ENCODE results near the gene CACTIN.
"Not testable (repeated sequence)": the region's sequence is repeated elsewhere in the genome, so short reads cannot be mapped to it uniquely, and the experiment has no call there.

Gene CACTIN

GRCh38 chr19:3632739-3633558, 6.4 kb upstream of the CACTIN start:
- no peak for DNase-seq (ENCODE audit: extremely low read depth in 1 of 2, low read depth in 1 of 2)

DNA sequence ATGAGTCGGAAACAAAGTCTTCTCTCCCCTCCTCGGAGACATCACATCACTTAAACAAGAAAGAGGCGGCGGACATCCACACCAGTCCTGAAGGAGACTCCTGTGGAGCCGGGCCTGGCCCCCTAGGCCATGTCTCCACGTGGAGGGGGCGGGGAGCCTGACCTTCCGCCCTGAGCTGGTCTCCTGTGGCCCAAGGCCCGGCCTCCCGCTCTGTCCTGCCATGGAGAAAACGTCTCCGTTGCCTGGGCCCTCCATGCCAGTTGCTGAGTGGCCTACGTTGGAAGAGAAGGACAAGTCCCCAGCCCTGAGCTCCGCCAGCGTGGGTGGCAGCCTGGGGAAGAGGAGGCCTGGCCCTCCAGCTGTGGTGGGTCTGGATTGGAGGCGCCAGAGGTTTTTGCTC, 5.5 kb upstream of the CACTIN start:
- no peak for DNase-seq (ENCODE audit: extremely low read depth in 1 of 2, low read depth in 1 of 2)

DNA sequence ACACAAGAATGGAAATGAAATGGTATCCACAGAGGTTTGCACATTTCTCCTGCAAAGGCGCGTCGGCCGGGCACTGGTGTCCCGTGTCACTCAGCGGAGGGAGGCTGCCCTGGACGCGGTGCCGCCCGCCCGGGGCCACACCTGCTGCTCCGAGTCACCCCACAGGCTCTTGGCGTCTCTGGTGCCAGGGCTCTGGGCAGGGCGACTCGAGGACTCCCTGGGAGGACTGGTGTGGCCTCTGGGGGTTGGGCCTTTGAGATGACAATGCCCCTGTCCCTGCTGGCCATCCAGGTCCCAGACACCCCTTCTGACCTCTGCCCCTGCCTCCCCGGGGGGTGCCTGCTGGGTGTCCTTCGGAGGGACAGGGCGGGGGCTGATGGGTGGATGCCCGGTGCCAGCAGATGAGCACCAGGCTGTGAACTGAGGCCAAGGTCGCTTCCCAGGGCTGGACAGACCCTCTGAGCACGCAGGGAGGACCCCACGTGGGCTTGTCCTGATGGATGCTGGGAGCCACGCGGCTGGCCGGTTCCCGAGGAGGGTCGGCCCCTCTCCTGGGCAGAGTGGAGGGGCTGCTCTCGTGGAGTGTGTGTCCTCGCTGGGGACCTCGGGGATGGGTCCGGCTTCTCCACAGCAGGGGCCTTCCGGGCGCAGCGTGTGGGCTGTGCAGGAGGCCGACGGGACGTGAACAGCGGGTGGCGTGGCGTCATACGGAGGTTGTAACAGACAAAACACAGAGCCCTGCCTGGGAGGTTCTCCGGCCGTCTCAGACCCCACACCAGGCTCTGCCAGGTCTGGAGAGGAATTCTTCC, 4.7 kb upstream of the CACTIN start:
- no peak for DNase-seq (ENCODE audit: extremely low read depth in 1 of 2, low read depth in 1 of 2)

DNA sequence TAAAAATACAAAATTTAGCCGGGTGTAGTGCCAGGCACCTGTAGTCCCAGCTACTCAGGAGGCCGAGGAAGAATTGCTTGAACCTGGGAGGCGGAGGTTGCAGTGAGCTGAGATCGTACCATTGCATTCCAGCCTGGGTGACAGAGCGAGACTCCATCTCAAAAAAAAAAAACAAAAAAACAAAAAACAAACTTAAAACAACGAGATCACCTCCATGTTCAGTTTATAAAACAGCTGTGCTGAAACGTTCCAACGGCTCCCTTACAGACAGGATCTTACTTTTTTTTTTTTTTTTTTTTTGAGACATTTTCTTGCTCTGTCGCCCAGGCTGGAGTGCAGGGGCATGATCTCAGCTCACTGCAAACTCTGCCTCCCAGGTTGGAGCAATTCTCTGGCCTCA, 2.2 kb upstream of the CACTIN start:
- DNase-seq (ENCODE audit: extremely low read depth in 1 of 2, low read depth in 1 of 2): not testable (repeated sequence)

- no peak for DNase-seq (ENCODE audit: extremely low read depth in 1 of 2, low read depth in 1 of 2)
These were observed 747 bp upstream of the CACTIN start for GRCh38 chr19:3627351-3627723.

GRCh38 chr19:3625996-3626472, 556 bp downstream of the CACTIN start:
- no peak for DNase-seq (ENCODE audit: extremely low read depth in 1 of 2, low read depth in 1 of 2)

DNA sequence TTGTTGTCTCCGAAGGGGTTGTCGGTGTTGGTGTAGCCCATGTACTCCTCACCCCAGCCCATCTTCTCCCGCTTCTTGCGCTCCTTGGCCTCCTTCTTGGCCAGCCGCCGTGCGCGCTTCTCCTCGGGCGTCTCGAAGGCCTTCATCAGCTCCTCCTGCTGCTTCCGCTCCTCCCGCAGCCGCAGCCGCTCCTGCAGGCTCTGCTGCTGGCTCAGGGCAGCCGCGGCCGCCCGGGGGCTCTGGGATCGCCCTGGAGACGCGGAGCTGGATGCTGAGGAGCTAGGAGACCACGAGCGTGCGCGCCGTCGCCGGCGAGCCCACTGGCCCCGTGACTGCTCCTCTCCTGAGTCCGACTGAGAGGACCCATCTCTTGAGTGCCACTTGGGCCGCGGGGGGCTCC, 2.9 kb downstream of the CACTIN start:
- DNase-seq (ENCODE audit: extremely low read depth in 1 of 2, low read depth in 1 of 2): no peak

- DNase-seq (ENCODE audit: extremely low read depth in 1 of 2, low read depth in 1 of 2): no peak
These were observed 4.4 kb downstream of the CACTIN start for GRCh38 chr19:3622224-3622623.

DNA sequence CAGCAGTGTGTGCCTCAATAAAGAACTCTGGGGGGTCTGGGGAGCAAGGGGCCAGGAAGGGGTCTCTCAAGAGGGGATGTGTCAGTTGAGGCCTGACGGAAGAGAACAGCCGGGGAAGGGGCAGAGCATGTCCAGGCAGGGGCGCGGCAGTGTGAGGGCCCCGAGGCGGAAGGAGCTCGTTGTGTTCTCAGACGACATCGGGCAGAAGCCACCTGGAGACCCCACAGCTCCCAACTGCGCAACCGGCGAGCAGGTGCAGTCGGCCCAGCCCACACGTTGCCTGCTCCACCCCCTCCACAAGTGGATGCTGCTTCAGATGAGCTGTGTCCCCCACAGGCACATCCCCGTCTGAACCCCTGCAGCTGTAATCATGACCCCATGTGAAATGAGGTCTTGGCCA, 4.9 kb downstream of the CACTIN start:
- DNase-seq (ENCODE audit: extremely low read depth in 1 of 2, low read depth in 1 of 2): no peak

DNA sequence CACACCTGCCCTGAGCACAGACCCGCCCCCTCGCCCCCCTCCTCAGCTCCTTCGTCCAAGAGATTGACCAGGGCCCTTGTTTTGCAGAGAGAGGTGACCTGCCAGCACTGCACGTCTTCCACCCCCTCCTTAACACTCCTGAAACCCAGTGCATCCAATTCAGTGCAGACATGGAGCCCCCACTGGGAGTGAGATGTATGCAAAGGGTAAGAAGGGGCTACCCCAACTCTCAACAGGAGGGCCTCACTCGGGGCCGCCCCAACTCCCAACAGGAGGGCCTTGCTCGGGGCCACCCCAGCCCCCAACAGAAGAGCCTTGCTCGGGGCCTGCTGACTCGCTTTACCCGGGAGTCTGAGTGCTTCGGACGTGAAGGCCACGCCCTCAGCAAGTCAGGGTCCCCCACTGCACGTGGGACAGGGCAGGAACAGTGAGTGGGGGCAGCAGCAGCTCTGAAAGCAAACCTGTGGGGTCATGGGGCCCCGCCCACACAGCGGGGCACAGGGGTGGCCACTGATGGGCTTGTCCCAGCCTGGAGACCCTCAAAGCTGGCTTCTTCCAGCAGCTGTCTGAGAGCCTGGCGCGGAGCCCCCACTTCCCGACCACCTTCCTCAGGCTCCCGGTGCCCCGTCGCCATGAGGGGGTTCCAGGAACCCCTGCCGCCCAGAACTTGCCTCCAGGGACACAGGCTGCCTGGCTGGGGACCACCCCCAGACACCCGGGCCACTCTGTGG, 5.6 kb downstream of the CACTIN start:
- no peak for DNase-seq (ENCODE audit: extremely low read depth in 1 of 2, low read depth in 1 of 2)

DNA sequence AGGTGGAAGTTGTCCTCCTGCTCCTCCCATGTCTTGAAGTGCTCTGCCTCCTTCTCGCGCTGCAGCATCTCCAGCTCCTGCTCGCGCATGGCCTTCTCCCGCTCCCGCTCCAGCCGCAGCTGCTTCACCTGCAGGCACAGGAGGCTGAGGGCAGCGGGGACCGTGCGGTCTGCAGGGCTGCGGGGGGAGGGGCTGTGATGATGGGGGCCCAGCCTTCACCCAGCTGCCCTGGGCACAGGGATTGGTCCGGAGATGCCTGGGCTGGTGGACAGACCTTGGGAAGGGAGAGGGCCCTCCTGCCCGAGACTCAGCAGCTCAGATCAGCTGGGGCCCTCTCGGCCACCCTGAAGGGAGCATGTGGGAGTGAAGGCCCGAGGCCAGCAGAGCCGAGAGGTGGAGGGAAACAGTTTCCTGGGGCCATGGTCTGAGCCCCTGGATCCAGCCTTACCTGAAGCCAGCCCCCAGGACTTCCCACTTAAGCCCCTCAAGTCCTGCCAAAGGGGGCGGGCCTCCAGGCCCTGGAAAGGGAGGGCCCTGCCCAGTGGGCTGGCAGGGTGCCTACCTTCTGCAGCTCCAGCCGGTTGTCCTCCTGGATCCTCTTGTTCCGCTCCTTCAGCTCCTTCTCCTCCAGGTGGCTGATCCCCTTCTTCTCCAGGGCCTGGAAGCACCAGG, 6.3 kb downstream of the CACTIN start:
- no peak for DNase-seq (ENCODE audit: extremely low read depth in 1 of 2, low read depth in 1 of 2)

- DNase-seq (ENCODE audit: extremely low read depth in 1 of 2, low read depth in 1 of 2): no peak
These were observed 7.0 kb downstream of the CACTIN start for GRCh38 chr19:3619631-3620012.

- DNase-seq (ENCODE audit: extremely low read depth in 1 of 2, low read depth in 1 of 2): no peak
These were observed 7.6 kb downstream of the CACTIN start for GRCh38 chr19:3618811-3619630.

DNA sequence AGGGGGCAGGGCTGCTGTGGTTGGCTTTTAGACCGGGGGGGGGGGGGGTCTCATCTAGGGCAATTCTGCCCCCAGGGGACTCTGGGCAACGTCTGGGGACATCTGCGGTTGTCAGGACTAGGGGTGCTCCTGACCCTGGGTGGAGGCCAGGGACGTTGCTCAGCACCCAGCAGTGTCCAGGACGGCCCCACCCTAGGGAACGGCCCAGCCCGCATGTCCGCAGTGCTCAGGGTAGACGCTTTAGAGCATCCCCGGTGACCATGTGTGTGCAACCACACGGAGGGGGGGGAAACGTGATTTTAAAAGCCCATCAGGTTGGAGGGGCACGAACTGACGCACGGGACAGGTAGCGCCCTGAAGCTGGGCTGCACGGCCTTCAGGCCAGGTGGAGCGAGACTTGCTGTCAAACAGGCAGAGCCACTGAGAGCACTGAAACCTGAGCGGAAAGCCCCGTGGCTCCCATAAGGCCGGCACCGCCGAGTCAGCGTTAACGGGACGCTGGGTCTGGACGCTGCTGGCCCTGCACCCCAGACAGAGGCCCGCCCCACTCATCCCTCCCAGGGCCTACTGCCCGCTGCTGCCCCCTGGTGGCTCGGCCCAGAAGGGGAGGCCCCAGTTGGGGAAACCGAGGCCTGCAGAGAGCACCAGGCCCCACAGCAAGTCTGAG, 8.3 kb downstream of the CACTIN start:
- DNase-seq (ENCODE audit: extremely low read depth in 1 of 2, low read depth in 1 of 2): no peak

DNA sequence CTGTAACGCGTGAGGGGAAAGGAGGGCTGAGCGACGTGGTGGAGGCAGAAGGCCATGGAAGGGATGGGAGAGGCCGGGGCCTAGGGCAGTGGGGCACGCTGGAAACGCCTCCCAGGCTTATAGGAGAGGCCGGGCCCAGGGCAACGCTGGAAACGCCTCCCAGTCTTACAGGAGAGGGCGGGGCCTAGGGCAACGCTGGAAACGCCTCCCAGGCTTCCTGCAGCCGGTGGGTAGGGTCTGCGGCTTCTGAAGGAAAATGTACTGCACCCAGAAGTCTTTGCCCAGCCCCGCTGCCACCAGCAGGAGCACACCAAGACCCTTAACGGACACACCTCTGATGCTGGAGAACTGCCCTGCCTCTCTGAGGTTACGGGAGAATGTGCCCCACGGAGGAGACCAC, 9.1 kb downstream of the CACTIN start:
- DNase-seq (ENCODE audit: extremely low read depth in 1 of 2, low read depth in 1 of 2): no peak

DNA sequence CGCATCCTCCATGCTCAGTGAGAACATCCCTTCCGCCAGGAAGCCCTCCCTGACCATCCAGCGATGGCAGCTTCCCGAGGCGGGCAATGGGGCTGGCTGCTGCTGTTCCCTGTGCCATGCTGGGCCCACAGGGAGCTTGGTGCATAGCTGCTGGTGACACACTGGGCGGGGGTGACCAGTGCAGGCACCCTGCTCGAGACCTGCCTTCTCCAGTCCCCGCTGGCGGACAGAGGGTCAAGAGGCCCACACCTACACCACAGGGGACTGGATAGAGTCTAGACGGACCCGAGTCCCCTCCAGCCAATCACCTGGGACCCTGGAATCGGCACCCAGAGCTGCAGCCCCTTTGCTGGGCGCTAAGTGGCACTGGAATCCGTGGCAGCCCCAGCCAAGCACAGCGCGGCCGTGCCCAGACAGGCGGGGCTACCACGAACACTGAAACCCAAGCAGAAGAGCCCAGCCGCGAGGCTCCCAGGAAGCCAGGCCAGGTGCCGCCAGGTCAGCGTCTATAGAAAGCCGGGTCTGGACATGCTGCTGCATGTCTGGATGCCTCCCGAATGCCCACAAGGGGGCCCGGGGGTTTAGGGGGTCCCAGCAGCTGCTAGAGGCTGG, 11.0 kb downstream of the CACTIN start:
- DNase-seq (ENCODE audit: extremely low read depth in 1 of 2, low read depth in 1 of 2): no peak

- DNase-seq (ENCODE audit: extremely low read depth in 1 of 2, low read depth in 1 of 2): no peak
These were observed 11.6 kb downstream of the CACTIN start for GRCh38 chr19:3614858-3615505.

- DNase-seq (ENCODE audit: extremely low read depth in 1 of 2, low read depth in 1 of 2): no peak
These were observed 12.6 kb downstream of the CACTIN start for GRCh38 chr19:3613818-3614661.

Measured in stimulated activated CD8-positive, alpha-beta memory T cell treated with anti-CD3 and anti-CD28 coated beads, Interleukin-7, amount 100 ng/mL, for 48 hours (primary cell).